BE2C (cell line): ENCODE results near the gene SEC61B.
A peak's percentile ranks its signal among the peaks of the same experiment; 100 is the strongest.

Source experiments
- DNase-seq: peaks from one replicate; pipeline ENCODE4 v3.0.0-alpha.2; 2020
- H3K27me3 ChIP-seq: fragments of 250-450 bp; sonication (Bioruptor Pico); 2 replicates; pipeline ENCODE4 v1.5.1; 2020; ENCODE audit warnings: mild to moderate bottlenecking
- H3K36me3 ChIP-seq: fragments of 250-450 bp; sonication (Bioruptor Pico); 2 replicates; pipeline ENCODE4 v1.5.1; 2020; ENCODE audit warnings: mild to moderate bottlenecking
- H3K4me1 ChIP-seq: fragments of 250-450 bp; sonication (Bioruptor Pico); 2 replicates; pipeline ENCODE4 v1.5.1; 2020
- H3K4me3 ChIP-seq: 2 replicates; pipeline ENCODE4 v1.5.1; 2011; ENCODE audit warnings: low read depth, low read length
- H3K9me3 ChIP-seq: fragments of 250-450 bp; sonication (Bioruptor Pico); 2 replicates; pipeline ENCODE4 v1.5.1; 2020
- TF ChIP-seq, protein P1 (sequence below): IDR thresholded peaks from 2 replicates; pipeline ENCODE4 v1.5.1; 2012; ENCODE audit warnings: mild to moderate bottlenecking, low read depth, low read length

The SEC61B gene

DNA sequence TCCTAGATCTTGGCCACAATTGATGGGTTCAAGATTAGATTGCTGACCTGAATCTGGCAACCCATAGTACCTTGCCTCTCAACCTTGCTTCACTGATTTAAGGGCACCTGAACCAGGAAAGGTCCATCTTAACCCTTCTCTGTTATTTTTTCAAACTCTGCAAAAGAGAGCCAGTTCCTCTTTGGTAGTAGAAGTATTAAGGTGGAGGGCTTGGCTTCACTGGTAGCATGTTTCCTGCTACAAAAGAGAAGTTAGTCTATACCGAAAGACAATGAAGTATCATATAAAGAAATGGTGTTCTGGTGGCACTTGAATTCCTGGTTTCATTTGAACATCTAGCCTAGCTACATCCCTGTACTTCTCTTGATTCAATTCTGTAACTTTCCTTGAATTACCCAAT, 8.9 kb upstream of the SEC61B start:
- H3K9me3 ChIP-seq: no peaks in the 10 kb centered on the region
- peaks cover 14% of the 10 kb centered on the region for H3K36me3 ChIP-seq
- H3K4me1 ChIP-seq: no peaks in the 10 kb centered on the region
- no peaks in the 10 kb centered on the region for H3K27me3 ChIP-seq
- DNase-seq: no peak
- no peak overlapping the region for H3K4me3 ChIP-seq
- TF ChIP-seq, protein P1, sequence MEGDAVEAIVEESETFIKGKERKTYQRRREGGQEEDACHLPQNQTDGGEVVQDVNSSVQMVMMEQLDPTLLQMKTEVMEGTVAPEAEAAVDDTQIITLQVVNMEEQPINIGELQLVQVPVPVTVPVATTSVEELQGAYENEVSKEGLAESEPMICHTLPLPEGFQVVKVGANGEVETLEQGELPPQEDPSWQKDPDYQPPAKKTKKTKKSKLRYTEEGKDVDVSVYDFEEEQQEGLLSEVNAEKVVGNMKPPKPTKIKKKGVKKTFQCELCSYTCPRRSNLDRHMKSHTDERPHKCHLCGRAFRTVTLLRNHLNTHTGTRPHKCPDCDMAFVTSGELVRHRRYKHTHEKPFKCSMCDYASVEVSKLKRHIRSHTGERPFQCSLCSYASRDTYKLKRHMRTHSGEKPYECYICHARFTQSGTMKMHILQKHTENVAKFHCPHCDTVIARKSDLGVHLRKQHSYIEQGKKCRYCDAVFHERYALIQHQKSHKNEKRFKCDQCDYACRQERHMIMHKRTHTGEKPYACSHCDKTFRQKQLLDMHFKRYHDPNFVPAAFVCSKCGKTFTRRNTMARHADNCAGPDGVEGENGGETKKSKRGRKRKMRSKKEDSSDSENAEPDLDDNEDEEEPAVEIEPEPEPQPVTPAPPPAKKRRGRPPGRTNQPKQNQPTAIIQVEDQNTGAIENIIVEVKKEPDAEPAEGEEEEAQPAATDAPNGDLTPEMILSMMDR: no peak

GRCh38 chr9:99216073-99216472, 6.0 kb upstream of the SEC61B start:
- Histone ChIP-seq H3K9me3 (no peaks in the 10 kb centered on the region), H3K36me3 (peaks cover 17% of the 10 kb centered on the region), H3K4me1 (no peaks in the 10 kb centered on the region), H3K4me3 (no peak overlapping the region), H3K27me3 (no peaks in the 10 kb centered on the region)
- no peak for DNase-seq
- TF ChIP-seq, protein P1: no peak

- Histone ChIP-seq H3K4me3 (no peak overlapping the region), H3K9me3 (no peaks in the 10 kb centered on the region)
Observed at GRCh38 chr9:99220011-99220410, 2.1 kb upstream of the SEC61B start.

DNA sequence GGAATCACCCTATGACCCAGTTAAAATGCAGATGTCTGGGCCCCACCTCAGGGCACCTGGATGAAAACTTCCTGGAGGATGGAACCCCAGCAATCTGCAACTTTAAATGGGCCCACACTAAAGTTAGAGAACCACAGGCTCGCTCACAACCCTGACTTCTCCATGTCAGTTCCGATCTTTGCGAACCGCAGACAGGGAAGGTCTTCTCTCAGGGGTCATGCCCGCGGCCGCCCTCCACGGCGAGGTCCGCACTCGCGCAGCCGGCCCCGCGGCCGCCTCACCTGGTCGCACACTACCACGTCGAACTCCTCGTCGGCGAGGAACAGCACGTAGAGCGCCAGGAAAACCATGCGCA, 839 bp upstream of the SEC61B start:
- peaks cover 19% of the 10 kb centered on the region for H3K36me3 ChIP-seq
- H3K4me1 ChIP-seq: no peaks in the 10 kb centered on the region
- TF ChIP-seq, protein P1: no peak
- H3K27me3 ChIP-seq: no peaks in the 10 kb centered on the region
- H3K9me3 ChIP-seq: no peaks in the 10 kb centered on the region
- no peak for DNase-seq
- H3K4me3 ChIP-seq: peak overlapping the region; percentile 94

More at GRCh38 chr9:99220011-99220410, 2.1 kb upstream of the SEC61B start:
- Histone ChIP-seq H3K4me1 (no peaks in the 10 kb centered on the region), H3K27me3 (no peaks in the 10 kb centered on the region), H3K36me3 (peaks cover 25% of the 10 kb centered on the region)
- TF ChIP-seq, protein P1: no peak
- DNase-seq: no peak

- DNase-seq: no peak
- Histone ChIP-seq H3K4me3 (peak overlapping the region; percentile 94), H3K36me3 (peaks cover 19% of the 10 kb centered on the region), H3K9me3 (no peaks in the 10 kb centered on the region), H3K4me1 (no peaks in the 10 kb centered on the region), H3K27me3 (no peaks in the 10 kb centered on the region)
- TF ChIP-seq, protein P1: no peak
Observed at GRCh38 chr9:99222416-99223270, 561 bp downstream of the SEC61B start.

GRCh38 chr9:99224445-99224844, 2.4 kb downstream of the SEC61B start:
- TF ChIP-seq, protein P1: no peak
- no peak for DNase-seq
- no peak overlapping the region for H3K4me3 ChIP-seq
- H3K36me3 ChIP-seq: peaks cover 24% of the 10 kb centered on the region
- no peaks in the 10 kb centered on the region for H3K27me3 ChIP-seq
- H3K4me1 ChIP-seq: no peaks in the 10 kb centered on the region
- no peaks in the 10 kb centered on the region for H3K9me3 ChIP-seq
